Suprapubic skin (tissue), 3 donors: ENCODE results near the gene CA11.

ENCODE experiments used
- POLR2A ChIP-seq, 2 donors: fragments of 450-650 bp; IDR thresholded peaks; one replicate each; pipeline ENCODE4 v1.6.1; 2017; ENCODE audit warnings: antibody characterized with exemption in 2 of 2, mild to moderate bottlenecking in 2 of 2, moderate library complexity in 2 of 2
- TF ChIP-seq, protein P1 (sequence below), 2 donors: fragments of 200-600 bp in 1 of 2; fragments of 450-650 bp in 1 of 2; sonication (generic) in 1 of 2; IDR thresholded peaks; one replicate each; pipeline ENCODE4 v1.5.1; 2016 to 2019; ENCODE audit warnings: antibody characterized with exemption in 2 of 2, mild to moderate bottlenecking in 1 of 2, moderate library complexity in 1 of 2

DNA sequence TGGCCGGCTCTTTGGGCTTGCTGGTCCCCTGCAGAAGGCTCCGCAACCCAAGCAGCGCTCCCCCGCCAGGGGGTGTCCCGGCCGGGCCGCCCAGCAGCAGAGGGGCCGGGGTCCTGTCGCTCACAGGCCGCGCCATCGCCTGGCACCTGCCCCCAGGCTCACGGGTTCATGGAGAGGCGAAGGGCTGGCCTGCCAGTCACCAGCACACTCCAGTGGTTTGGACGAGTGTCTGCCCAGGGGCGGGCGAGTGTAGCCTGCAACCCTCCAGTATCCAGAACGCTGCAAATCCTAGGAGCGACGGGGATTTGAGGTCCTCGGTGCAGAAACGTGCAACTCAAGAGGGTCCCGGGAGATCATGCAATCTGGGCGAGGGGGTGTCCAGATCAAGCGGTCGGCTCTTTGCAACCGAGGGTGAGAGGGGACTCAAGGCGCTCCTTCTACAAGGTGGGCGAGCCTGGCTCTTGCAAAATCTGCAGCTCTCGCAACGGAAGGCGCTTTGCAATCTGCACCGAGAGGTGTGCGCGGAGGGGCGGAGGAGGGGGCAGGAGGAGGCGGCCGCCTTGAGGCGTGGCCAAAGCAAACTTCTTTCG, 9.0 kb downstream of the CA11 start, which contains the start of gene DBP:
- no peak for TF ChIP-seq POLR2A (IDR thresholded peaks at IDR 0.05)
- TF ChIP-seq, protein P1, sequence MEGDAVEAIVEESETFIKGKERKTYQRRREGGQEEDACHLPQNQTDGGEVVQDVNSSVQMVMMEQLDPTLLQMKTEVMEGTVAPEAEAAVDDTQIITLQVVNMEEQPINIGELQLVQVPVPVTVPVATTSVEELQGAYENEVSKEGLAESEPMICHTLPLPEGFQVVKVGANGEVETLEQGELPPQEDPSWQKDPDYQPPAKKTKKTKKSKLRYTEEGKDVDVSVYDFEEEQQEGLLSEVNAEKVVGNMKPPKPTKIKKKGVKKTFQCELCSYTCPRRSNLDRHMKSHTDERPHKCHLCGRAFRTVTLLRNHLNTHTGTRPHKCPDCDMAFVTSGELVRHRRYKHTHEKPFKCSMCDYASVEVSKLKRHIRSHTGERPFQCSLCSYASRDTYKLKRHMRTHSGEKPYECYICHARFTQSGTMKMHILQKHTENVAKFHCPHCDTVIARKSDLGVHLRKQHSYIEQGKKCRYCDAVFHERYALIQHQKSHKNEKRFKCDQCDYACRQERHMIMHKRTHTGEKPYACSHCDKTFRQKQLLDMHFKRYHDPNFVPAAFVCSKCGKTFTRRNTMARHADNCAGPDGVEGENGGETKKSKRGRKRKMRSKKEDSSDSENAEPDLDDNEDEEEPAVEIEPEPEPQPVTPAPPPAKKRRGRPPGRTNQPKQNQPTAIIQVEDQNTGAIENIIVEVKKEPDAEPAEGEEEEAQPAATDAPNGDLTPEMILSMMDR (IDR thresholded peaks at IDR 0.05) = no peak
